HG03460 (cell line): ENCODE data around the gene LATS2.

Experiments used
- ATAC-seq: cut with Tn5 transposase; IDR thresholded peaks from one replicate; pipeline ENCODE4 v1.9.1; 2021; ENCODE audit not compliant: unreplicated experiment

LATS2 gene

GRCh38 chr13:21020176-21020575, 41.2 kb downstream of the LATS2 start:
- ATAC-seq, result no peak

GRCh38 chr13:21018220-21018619, 43.2 kb downstream of the LATS2 start:
- no peak for ATAC-seq

- no peak for ATAC-seq
These were observed 44.9 kb downstream of the LATS2 start for GRCh38 chr13:21016487-21016886.

- no peak for ATAC-seq
These were observed 46.1 kb downstream of the LATS2 start for GRCh38 chr13:21015284-21015683.

GRCh38 chr13:21014502-21015170, 46.8 kb downstream of the LATS2 start:
- no peak for ATAC-seq

GRCh38 chr13:21014139-21014501, 47.3 kb downstream of the LATS2 start:
- ATAC-seq, result no peak

- ATAC-seq, result no peak
These were observed 47.7 kb downstream of the LATS2 start for GRCh38 chr13:21013682-21014038.

GRCh38 chr13:21012841-21013681, 48.3 kb downstream of the LATS2 start:
- no peak for ATAC-seq

- no peak for ATAC-seq
These were observed 49.2 kb downstream of the LATS2 start for GRCh38 chr13:21012211-21012610.

- no peak for ATAC-seq
These were observed 50.0 kb downstream of the LATS2 start for GRCh38 chr13:21011378-21011777.

- no peak for ATAC-seq
These were observed 50.8 kb downstream of the LATS2 start for GRCh38 chr13:21010621-21011020.

GRCh38 chr13:21009036-21009435, 52.4 kb downstream of the LATS2 start:
- no peak for ATAC-seq

GRCh38 chr13:21008026-21008425, 53.4 kb downstream of the LATS2 start:
- ATAC-seq, result no peak

GRCh38 chr13:21006141-21007005, 55.0 kb downstream of the LATS2 start:
- ATAC-seq, result no peak

- ATAC-seq, result no peak
These were observed 56.2 kb downstream of the LATS2 start for GRCh38 chr13:21005193-21005592.

GRCh38 chr13:21001471-21001870, 59.9 kb downstream of the LATS2 start:
- ATAC-seq, result no peak

GRCh38 chr13:21000647-21001046, 60.7 kb downstream of the LATS2 start:
- ATAC-seq, result no peak

- ATAC-seq, result no peak
These were observed 62.6 kb downstream of the LATS2 start for GRCh38 chr13:20998649-20999415.

- no peak for ATAC-seq
These were observed 63.9 kb downstream of the LATS2 start for GRCh38 chr13:20997301-20998161.

- ATAC-seq, result no peak
These were observed 66.0 kb downstream of the LATS2 start for GRCh38 chr13:20995245-20995838.
